ENCODE measurements around the gene RRAS.

The RRAS gene

GRCh38 chr19:49686503-49687088 lies 46.7 kb upstream of the RRAS start:
- DNase-seq (ENCODE audit: low read depth, low spot score) = no peak
- ChIA-PET CTCF (interaction anchor here (1.4 to 5.5 kb wide), 2 partner anchors 9 to 16 kb away, joined by 4 to 39 read pairs; partner anchors contain the start of gene PRMT1), POLR2A (no interaction called here)
- no peak for TF ChIP-seq CTCF (IDR thresholded peaks at IDR 0.05; ENCODE audit: insufficient read depth, low read length, missing control alignments)
- no peak overlapping the region for H3K4me3 ChIP-seq (ENCODE audit: low read depth, low read length)

- ChIA-PET CTCF (interaction anchor here (0.7 to 5.5 kb wide), 3 partner anchors 8 to 44 kb away, joined by 3 to 39 read pairs (median 4); partner anchors contain the start of gene PRMT1), POLR2A (interaction anchor here (0.6 kb wide), 1 partner anchor 9 kb away, joined by 3 read pairs; no protein-coding TSS in a partner anchor)
- no peak for TF ChIP-seq CTCF (IDR thresholded peaks at IDR 0.05; ENCODE audit: insufficient read depth, low read length, missing control alignments)
- no peak for DNase-seq (ENCODE audit: low read depth, low spot score)
- H3K4me3 ChIP-seq (ENCODE audit: low read depth, low read length) = no peak overlapping the region
Measured at GRCh38 chr19:49685845-49686332, 45.9 kb upstream of the RRAS start.

GRCh38 chr19:49684983-49685553 lies 45.1 kb upstream of the RRAS start:
- CTCF ChIA-PET = interaction anchor here (0.7 to 0.8 kb wide), 3 partner anchors 8 to 45 kb away, joined by 3 read pairs; partner anchors contain the start of gene PRMT1
- POLR2A ChIA-PET = no interaction called here
- no peak overlapping the region for H3K4me3 ChIP-seq (ENCODE audit: low read depth, low read length)
- no peak for DNase-seq (ENCODE audit: low read depth, low spot score)
- TF ChIP-seq CTCF (IDR thresholded peaks at IDR 0.05; ENCODE audit: insufficient read depth, low read length, missing control alignments) = no peak

GRCh38 chr19:49684251-49684982 lies 44.5 kb upstream of the RRAS start:
- H3K4me3 ChIP-seq (ENCODE audit: low read depth, low read length) = no peak overlapping the region
- CTCF ChIA-PET = interaction anchor here (0.7 to 1.2 kb wide), 4 partner anchors 7 to 114 kb away, joined by 3 to 7 read pairs (median 3); partner anchors contain the start of gene PRMT1
- POLR2A ChIA-PET = no interaction called here
- DNase-seq (ENCODE audit: low read depth, low spot score) = no peak
- TF ChIP-seq CTCF (IDR thresholded peaks at IDR 0.05; ENCODE audit: insufficient read depth, low read length, missing control alignments) = peak; percentile 56

- no peak for TF ChIP-seq CTCF (IDR thresholded peaks at IDR 0.05; ENCODE audit: insufficient read depth, low read length, missing control alignments)
- POLR2A ChIA-PET = no interaction called here
- no peak for DNase-seq (ENCODE audit: low read depth, low spot score)
- CTCF ChIA-PET = interaction anchor here (1.0 to 1.2 kb wide), 2 partner anchors 69 to 114 kb away, joined by 3 to 7 read pairs; no protein-coding TSS in a partner anchor
- H3K4me3 ChIP-seq (ENCODE audit: low read depth, low read length) = no peak overlapping the region
Measured at GRCh38 chr19:49683814-49684250, 43.9 kb upstream of the RRAS start.

GRCh38 chr19:49682274-49682673 lies 42.3 kb upstream of the RRAS start:
- ChIA-PET CTCF (interaction anchor here (0.6 to 2.4 kb wide), 6 partner anchors 11 to 178 kb away, joined by 3 to 24 read pairs (median 6); no protein-coding TSS in a partner anchor), POLR2A (no interaction called here)
- TF ChIP-seq CTCF (IDR thresholded peaks at IDR 0.05; ENCODE audit: insufficient read depth, low read length, missing control alignments) = no peak

More at GRCh38 chr19:49682274-49682673, 42.3 kb upstream of the RRAS start:
- no peak overlapping the region for H3K4me3 ChIP-seq (ENCODE audit: low read depth, low read length)
- DNase-seq (ENCODE audit: low read depth, low spot score) = no peak
